GM19395 (cell line): Measurements from ENCODE around the gene AGK.
A peak's percentile ranks its signal among the peaks of the same experiment; 100 is the strongest.
"Not testable (repeated sequence)": the region's sequence is repeated elsewhere in the genome, so short reads cannot be mapped to it uniquely, and the experiment has no call there.

ENCODE experiments used
- ATAC-seq: cut with Tn5 transposase; IDR thresholded peaks from one replicate; pipeline ENCODE4 v1.9.1; 2021; ENCODE audit warnings: mild to moderate bottlenecking, moderate library complexity; ENCODE audit not compliant: unreplicated experiment

Gene AGK

DNA sequence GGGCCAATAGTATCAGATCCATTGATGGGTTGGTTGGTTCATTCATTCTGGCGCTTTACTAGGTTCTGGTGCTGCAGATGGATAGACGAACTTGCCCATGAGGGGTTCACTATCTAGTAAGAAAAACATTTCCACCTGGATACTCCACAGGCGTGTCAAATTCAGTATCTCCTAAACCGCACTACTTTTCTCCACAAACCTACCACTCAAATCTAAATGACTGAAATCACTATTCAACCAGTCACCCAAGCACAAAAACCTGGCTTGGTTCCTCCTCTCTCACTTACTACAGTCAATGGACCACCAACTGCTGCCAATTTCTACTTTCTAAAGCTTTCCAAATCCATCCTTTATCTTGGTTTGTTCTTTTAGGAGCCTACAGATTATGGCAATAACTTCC lies 572 bp downstream of the AGK start:
- no peak for ATAC-seq

DNA sequence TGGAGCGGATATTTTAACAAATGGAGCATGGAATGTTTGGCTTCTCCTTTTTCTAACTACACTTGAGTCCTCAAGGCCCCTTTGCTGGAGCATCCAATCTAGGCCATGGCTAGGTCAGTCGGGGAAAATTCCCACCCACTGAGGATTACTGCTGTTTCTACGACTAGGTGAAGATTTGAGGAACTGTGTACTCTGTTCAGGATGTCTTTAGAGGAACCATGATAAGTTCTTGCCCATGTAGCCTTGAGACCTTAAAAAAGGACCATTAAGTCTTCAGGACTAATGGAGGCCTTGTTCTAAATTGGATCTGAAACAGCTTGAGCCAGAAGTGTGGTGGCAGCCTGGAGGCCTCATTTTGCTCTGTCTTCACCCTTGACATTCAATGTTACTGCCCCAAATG lies 6.2 kb downstream of the AGK start:
- ATAC-seq: no peak

DNA sequence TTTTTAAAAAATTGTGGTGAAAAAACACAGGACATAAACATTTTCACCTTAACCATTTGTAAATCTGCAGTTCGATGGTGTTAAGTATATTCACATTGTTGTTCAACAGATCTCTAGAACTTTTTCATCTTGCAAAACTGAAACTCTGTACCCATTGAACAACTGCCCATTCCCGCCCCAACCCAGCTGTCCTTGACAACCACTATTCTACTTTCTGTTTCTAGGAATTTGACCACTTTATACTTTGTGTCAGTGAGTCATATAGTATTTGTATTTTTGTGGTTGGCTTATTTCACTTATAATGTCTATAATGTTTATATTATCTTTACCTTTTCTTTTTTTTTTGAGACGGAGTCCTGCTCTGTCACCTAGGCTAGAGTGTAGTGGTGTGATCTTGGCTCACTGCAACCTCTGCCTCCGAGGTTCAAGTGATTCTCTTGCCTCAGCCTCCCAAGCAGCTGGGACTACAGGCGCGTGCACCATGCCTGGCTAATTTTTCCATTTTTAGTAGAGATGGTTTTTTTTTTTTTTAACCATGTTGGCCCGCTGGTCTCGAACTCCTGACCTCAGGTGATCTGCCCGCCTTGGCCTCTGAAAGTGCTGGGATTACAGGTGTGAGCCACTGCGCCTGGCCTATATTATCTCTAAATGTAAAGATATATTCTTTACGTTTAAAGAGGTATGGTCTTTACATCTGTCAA lies 6.8 kb downstream of the AGK start:
- peak; percentile 59 for ATAC-seq

DNA sequence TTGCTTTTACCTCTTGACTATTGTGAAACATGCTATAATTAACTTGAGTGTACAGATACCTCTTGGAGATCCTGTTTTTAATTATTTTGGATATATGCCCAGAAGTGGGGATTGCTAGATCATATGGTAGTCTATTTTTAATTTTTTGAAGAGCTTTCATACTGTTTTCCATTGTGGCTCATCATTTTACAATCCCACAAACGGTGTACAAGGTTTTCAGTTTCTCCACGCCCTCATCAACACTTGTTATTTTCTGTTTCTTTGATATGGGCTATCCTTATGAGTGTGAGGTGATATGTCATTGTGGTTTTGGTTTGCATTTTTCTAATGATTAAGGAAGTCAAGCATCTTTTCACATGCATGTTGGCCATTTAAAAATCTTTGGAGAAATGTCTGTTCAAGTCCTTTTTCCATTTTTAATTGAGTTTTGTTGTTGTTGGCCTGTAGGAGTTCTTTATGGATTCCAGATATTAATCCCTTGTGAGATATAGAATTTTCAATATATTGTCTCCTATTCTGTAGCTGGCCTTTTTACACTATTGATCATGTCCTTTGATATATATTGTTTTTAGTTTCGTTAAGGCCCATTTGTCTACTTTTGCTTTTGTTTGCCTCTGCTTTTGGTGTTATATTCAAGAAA lies 7.5 kb downstream of the AGK start:
- ATAC-seq: peak; percentile 79

DNA sequence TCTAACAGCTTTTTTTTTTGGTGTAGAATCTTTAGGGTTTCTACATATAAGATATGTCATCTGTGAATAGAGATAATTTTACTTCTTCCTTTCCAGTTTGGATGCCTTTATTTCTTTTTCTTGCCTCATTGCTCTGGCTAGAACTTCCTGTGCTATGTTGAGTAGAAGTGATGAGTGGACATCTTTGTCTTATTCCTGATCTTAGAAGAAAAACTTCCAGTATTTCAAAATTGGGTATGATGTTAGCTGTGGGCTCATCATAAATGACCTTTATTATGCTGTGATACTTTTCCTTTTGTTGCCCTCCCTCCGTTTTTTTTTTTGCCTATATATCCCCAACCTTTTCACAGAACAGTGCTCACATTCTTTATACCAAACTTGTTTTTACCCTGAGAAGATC lies 8.8 kb downstream of the AGK start:
- ATAC-seq: no peak

DNA sequence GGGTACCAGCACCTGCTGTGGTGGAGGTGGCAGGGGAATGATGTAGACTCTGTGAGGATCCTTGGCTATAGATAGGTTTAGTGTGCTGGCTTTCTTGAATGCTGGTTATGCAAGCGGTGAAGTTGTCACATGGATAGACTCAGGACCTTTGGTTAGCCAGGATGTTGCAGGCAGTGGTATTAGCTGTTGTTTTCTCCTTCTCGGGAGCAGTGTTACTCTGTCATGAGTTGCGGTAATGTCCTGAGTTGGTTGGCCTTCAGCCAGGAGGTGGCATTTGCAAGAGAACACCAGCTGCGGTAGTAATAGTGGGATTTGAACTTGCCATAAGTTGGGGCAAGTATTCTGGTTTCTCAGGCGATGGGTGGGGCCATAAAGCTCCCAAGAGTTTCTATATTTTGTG lies 10.8 kb downstream of the AGK start:
- no peak for ATAC-seq

DNA sequence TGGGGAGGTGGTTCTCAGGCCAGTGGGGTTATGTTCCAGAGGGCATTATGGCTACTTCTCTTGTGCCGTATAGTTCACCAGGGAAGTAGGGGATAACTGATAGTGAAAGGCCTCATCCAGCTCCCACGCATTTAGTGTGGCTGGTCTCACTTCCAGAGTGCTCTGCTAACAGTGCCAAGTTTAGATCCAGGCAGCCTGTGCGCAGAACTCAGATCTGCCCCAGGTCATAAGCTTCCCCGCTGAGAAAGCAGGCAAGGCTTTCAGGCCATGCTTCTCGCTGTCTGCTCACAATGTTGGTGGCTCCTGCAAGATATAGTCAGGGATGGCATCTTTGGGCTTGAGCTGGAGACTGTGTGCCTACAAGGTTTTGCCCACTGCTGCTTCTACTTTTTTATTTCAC lies 11.3 kb downstream of the AGK start:
- no peak for ATAC-seq

DNA sequence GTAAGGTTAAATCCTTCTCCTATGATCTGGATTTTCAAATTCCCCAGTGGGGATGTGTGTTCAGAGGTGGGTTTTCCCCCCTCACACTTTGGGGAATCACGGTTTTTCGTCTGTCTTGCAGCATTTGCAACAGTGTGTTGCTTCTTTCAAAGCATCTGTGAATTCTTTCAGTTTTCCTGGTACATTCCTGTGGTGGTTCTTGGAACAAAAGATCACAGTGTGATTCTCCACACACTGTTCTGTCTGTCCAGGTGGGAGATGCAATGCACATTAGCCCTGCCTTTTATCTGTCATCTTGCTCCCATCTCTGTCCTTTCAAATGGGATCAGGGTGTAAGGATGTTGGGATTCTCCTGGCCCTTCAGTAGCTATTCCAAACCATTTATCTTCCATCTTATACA lies 11.8 kb downstream of the AGK start:
- no peak for ATAC-seq

DNA sequence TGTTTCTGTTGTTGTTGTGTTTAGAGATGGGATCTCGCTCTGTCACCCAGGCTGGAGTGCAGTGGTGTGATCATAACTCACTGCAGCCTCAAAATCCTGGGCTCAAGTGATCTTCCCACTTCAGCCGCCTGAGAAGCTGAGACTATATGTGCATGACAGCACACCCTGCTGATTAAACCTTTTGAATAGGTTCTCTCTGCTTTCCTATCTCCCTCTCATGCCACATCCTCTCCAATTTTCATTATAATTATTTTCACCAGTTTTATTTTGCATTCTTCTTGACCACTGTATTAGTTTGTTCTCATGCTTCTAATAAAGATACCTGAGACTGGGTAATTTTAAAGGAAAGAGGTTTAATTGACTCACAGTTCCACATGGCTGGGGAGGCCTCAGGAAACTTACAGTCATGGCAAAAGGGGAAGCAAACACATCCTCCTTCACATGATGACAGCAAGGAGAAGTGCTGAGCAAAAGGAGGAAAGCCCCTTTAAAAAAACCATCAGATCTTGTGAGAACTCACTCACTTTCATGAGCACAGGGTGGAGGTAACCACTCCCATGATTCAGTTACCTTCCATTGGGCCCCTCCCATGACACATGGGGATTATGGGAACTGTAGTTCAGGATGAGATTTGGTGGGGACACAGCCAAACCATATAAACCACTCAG lies 12.9 kb downstream of the AGK start:
- ATAC-seq: no peak

DNA sequence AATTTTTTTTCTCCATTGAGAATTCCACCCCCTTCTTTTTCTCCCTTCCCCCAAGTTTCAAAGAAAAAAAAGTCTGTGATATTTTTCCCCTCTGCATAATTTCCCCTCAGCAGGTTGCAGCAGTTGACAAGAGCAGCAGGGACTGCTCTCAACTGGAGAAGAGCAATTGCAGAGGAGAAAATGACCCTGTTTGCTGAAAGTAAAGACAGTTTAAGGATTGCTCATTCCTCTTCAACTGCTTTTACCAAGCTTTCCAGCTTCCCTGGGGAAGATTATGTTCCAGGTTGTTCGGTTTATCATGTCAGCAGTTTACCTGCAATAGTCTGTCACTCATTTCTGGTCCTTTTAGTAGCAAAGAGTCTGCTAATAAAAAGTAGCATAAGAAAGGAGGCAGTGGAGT lies 16.2 kb downstream of the AGK start:
- ATAC-seq: no peak

DNA sequence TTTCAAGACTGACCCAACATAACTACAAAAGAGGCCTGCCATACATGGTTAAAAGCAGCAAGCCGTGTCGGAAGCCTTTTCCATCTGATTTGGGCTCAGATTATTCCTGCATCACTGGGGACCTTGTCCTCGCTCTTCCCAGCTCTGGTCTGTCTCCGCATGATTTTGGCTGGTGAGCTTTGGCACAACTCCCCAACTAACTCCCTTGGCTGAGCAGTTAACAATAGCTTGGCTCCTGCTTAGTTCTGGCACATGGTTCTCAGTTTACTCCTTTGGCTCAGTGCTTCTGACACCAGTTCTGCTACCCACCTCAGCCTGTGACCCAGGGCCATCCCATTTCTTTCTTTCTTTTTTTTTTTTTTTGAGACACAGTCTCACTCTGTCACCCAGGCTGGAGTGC lies 17.0 kb downstream of the AGK start:
- no peak for ATAC-seq

DNA sequence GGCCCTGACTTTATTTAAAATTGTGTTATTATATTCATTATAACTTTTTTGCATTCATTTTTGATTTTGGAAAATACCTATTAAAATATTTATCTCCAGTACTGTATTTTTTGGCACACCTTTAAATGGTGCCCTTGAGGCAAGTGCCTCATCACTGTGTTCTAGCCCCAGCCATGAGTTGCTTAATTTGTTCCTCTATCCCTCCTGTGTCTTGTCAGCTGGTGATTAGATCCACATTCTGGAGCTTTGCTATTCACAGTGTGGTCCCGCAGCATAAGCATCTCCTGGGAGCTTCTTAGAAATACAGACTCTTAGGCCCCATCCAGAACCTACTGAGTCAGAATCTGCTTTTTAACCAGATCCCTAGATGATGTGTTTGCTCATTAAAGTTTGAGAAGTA lies 19.8 kb downstream of the AGK start:
- no peak for ATAC-seq

DNA sequence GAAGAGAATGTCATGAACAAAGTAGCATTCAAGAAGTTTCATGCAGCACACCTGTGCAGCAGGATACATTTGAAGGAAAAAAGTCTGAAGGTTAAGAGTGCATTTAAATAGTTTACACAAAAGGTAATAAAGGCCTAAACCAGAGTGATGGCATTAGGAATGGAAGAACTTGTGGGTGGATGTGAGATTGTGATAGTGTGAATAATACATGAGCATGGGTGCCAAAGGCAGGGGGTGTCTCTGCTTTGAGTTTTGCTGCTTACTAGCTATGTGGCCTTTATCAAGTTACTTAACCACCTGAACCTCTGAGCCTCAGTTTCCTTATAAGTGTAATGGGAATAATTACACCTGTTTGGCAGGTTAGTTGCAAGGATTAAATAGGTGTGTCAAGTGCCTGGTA lies 21.0 kb downstream of the AGK start:
- no peak for ATAC-seq

DNA sequence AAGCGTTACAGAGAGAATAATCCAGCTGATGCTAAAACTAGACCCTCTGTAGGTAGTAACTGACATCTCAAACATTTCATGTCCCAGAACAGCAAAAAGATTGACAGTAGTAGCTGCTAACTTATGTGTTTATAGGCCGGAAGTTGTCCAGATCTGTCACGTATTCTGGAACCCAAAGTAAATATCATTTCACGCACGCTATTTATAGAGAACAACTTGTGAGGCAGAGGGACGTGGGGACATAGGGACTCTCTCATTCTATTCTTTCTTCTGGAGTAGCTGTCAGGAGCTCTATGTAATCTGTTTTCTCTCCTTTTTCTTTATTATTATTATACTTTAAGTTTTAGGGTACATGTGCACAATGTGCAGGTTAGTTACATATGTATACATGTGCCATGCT lies 22.3 kb downstream of the AGK start:
- no peak for ATAC-seq

DNA sequence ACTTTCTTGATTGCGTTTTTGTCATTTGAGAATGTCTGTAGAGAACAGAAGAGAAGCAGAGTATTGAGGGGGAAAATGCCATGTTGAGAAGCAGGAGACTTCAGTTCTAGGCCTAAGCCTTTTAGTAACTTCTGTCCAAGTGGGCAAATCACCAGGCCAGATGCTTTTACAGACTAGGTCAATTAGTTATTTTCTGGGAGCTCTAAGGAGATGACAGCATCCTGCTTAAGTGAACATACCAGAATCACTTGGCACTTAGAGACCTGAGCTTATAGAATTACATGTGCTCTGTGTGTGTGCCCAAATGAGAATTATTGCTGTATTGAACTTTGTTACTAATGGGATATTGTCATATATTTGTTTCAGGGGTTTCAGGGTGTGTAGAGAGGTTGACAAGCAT lies 24.0 kb downstream of the AGK start:
- no peak for ATAC-seq

DNA sequence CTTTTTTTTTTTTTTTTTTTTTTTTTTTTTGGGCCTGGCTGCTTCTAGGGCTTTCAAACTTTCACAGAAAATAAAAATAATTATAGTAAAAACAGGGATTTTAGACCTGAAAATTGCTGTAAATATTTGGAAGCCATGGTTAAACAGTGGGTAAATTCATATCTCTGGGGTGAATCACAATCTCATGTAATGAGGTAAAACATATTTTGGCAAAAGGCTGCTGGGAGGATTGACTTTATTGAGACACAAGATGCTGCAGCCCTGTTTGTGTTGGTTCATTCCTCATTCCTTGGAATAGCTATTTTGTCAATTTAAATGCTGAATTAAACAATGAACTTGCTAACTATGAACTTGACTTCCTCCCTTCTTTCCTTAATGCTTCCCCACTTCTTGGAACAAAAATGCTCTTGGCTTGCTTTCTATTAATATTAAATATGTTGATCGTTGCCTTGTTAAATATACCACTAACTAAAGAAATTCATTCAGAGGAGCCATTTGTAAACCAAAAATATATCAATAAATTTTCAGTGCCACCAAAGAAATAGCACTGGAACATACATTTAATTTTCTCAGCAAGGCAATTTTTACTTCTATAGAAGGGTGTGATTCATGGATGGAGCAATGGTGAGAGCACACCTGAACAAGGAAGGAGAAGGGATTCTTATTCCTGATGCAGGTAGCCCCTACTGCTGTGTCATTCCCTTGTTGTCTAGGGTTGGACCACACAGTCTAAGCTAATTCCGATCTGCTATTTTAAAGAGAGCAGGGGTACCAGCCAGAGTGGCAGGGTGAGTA lies 24.6 kb downstream of the AGK start:
- no peak for ATAC-seq

DNA sequence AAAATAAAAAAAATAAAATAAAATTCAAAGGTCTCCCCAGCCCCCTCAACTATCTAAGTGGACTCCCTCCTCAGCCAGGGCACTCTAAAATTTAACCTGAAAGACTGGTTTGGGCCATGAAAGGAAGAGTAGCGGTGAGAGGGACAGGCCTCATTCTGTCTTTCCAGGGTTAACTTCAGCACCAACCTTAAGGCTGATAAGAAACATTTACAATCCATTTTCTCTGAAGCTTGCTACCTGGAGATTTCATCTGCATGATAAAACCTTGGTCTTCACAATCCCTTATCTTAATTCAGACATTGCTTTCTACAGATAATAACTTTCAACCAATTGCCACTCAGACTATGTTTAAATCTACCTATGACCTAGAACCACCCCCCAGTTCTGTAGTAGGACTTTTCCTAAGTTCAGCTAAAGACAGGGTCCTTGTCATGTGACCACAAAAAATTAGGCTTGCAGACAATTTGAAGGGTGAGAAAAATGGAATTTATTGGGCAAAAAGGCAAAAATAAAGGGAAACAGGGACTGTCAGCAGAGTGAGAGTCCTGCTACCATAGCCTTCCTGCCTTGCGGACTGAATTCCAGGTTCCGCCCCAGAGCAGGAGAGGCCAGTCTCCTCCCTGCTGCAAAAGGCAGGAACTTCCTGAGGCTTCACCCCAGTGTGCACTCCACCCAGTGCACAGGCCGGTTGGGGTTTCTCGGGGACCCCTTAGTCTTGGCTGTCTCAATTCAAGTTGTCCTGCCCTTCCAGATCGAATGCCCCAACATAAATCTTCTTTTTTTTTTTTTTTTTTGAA lies 26.0 kb downstream of the AGK start:
- no peak for ATAC-seq

DNA sequence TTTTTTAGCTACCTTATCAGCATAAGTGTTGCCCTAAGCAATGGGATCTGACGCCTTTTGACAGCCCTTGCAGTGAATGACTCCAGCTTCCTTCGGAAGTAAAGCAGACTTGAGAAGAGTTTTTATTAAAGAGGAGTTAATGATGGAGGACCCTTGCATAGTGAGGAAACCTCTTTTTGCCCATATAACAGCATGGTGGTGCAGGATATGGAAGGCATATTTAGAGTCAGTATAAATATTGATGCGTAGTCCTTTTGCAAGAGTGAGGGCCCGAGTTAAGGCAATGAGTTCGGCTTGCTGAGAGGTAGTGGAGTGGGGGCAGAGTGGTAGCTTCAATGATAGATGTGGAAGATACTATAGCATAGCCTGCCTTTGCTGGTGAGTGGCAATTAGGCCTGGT lies 28.7 kb downstream of the AGK start:
- not testable (repeated sequence) for ATAC-seq

DNA sequence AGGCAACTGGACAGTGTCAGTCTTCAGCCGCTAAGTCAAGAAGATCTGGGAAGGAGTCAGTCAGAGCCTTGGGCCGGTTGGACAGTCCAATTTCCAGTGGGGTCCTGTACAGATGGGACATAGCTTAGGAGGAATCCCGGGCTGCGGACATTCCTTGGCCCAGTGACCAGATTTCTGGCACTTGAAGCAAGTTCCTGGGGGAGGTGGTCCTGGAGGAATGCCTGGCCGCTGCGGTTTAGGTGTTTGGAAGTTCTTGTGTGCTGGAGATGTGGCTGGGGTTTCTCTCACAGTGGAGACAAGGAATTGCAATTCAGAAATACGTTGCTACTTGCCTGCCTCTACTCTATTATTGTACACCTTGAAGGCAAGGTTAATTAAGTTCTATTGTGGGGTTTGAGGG lies 30.9 kb downstream of the AGK start:
- not testable (repeated sequence) for ATAC-seq

DNA sequence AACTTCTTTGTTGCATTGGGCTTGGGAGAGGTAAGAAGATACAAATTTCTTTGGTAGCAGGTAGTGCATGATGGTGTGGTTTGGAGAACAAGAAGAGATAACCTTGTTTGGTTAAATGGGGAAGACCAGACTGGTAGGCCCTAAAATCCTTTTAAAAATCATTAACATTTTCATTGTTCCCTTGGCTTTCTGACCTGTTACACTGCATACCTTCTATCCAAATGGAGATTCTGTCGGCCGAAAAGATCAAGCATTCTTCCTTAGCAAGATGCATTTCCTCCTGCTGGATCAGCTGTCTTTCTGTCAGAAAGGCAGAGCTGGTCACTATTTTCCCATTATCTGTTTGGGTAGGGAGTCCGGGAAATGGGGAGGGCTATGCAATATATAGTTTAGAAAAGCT lies 33.7 kb downstream of the AGK start:
- no peak for ATAC-seq
